Measurements from ENCODE around the gene RTL1.

Gene RTL1

DNA sequence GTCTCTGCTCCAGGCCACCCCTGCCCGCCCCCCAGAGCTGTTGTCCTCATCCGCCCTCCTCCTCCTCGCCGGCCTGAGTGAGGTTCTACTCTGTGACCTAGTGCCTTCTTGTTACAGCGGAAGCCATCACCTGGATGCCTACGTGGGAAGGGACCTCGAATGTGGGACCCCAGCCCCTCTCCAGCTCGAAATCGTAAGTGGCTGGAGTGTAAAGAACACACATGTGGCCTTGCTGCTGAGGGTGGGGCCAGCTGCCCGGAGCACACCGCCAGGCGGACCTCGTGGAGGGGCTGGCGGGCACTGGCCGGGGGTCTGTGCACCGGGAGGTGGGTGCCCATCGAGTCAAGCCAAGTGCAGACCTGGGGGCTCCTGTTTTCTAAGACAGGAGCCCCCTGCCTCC, 58.2 kb downstream of the RTL1 start:
- in situ Hi-C loops (cut with HindIII; ENCODE audit: low sequenced_read_pairs), result no loop called here

DNA sequence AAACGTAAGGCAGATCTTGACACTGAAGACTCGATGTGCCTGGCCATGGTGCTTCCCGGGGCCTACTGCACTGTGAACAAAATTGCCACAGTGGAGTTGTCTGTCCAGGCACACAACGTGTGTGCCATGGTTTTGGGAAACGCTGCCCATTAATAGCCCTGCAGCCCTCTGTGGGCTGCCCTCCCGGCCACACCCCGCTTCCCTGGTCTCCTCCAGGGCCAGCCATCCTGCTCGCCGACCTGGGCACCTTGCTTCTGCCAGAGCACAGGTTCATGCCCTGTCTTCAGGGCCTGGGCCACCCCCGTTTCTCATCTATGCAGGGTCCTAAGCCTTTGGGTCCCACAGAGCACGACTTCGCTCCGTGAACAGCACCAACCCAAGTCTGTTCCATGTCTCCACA, 58.7 kb downstream of the RTL1 start:
- no peak overlapping the region for H3K4me3 ChIP-seq (ENCODE audit: low read depth, low read length)
- TF ChIP-seq, protein P1, sequence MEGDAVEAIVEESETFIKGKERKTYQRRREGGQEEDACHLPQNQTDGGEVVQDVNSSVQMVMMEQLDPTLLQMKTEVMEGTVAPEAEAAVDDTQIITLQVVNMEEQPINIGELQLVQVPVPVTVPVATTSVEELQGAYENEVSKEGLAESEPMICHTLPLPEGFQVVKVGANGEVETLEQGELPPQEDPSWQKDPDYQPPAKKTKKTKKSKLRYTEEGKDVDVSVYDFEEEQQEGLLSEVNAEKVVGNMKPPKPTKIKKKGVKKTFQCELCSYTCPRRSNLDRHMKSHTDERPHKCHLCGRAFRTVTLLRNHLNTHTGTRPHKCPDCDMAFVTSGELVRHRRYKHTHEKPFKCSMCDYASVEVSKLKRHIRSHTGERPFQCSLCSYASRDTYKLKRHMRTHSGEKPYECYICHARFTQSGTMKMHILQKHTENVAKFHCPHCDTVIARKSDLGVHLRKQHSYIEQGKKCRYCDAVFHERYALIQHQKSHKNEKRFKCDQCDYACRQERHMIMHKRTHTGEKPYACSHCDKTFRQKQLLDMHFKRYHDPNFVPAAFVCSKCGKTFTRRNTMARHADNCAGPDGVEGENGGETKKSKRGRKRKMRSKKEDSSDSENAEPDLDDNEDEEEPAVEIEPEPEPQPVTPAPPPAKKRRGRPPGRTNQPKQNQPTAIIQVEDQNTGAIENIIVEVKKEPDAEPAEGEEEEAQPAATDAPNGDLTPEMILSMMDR (IDR thresholded peaks at IDR 0.05; ENCODE audit: low read depth, low read length, missing control alignments), result no peak
- DNase-seq (ENCODE audit: low read depth), result no peak
- in situ Hi-C loops (cut with HindIII; ENCODE audit: low sequenced_read_pairs), result no loop called here

More for the DNA sequence above, 58.2 kb downstream of the RTL1 start:
- TF ChIP-seq, protein P1 (IDR thresholded peaks at IDR 0.05; ENCODE audit: low read depth, low read length, missing control alignments), result no peak
- H3K4me3 ChIP-seq (ENCODE audit: low read depth, low read length), result no peak overlapping the region
- DNase-seq (ENCODE audit: low read depth), result no peak

DNA sequence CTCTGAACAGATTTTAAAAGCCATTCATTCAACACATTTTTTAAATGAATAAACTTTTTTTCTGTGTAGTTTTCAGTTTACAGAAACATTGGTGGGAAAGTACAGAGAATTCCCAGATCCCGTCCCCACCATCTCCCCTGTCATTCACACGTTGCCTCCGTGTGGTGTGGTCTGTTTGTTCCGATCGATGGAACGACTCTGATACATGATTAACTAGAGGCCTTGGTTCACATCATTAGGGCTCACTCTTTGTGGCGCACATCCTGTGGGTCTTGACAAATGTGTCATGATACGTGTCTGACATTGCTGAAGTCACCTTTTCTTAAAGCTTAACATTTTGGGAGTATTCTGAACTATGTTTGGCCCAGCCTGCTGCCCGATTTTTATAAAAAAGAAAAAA, 59.1 kb downstream of the RTL1 start:
- TF ChIP-seq, protein P1 (IDR thresholded peaks at IDR 0.05; ENCODE audit: low read depth, low read length, missing control alignments), result no peak
- no peak overlapping the region for H3K4me3 ChIP-seq (ENCODE audit: low read depth, low read length)
- in situ Hi-C loops (cut with HindIII; ENCODE audit: low sequenced_read_pairs), result no loop called here
- no peak for DNase-seq (ENCODE audit: low read depth)

DNA sequence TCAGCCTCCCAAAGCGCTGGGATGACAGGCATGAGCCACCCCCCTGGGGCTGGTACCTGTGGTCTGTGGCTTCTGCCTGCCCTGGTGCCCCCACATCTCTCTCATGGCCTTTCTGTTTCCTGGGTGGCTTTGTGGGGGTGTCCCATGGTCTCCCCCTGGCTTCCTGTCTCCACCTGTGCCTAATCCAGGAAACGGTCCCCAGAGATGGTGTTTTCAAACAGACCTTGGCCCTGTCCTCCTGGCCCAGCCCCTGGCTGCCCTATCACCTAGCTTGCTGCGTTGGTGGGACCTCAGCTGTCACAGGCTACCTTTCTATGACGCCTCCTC, 59.5 kb downstream of the RTL1 start:
- in situ Hi-C loops (cut with HindIII; ENCODE audit: low sequenced_read_pairs), result no loop called here
- TF ChIP-seq, protein P1 (IDR thresholded peaks at IDR 0.05; ENCODE audit: low read depth, low read length, missing control alignments), result no peak
- DNase-seq (ENCODE audit: low read depth), result no peak
- no peak overlapping the region for H3K4me3 ChIP-seq (ENCODE audit: low read depth, low read length)

DNA sequence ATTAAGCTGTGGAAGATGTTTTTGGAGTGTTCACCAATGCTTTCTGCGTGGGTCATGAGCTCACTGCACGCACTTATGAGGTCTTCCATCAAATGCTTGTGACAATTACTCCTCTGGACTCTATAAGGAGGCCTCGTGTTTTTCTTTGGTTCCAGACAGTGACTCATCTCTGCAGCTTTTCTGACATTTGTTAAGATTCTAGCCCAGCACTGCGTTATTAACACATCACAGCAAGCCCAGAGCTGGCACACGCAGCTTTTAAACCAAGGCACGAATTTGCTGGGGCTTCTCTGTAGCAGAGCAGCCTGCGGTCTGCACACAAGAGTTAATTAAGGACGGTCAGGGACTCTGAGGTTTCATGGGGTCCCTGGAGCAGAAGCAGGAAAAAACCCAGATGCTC, 60.7 kb downstream of the RTL1 start:
- TF ChIP-seq, protein P1 (IDR thresholded peaks at IDR 0.05; ENCODE audit: low read depth, low read length, missing control alignments), result no peak
- DNase-seq (ENCODE audit: low read depth), result peak; percentile 87
- H3K4me3 ChIP-seq (ENCODE audit: low read depth, low read length), result no peak overlapping the region
- in situ Hi-C loops (cut with HindIII; ENCODE audit: low sequenced_read_pairs), result no loop called here

DNA sequence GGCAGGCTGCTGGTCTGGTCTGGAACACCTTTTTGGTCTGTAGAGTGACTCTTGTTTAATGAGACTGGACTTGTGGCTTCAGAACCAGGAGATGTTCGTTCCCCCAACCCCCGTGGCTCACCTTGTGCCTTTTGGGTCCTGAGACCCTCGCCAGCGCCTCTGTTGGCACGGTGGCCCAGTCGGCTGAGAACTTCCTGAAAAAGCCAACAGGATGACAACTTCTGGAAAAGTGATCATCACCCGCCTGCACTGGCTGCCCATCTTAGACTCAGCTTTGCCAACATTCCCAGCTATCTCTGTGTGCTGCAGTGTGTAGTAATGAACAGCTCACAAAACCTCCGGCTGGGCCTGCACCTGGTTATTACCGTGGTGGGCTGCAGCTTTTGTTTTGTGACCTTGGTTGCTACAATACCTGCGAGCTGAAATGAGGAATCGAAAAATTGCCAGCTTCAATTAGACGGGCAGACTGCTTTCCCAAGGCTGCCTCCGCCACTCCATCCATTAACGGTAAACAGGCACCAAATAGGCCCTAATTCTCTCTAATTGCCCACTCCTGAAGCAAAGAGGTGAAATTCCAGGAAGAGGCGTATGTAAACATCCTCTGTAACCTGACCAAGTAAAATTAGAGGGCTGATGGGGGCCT, 61.6 kb downstream of the RTL1 start:
- no peak for DNase-seq (ENCODE audit: low read depth)
- in situ Hi-C loops (cut with HindIII; ENCODE audit: low sequenced_read_pairs), result no loop called here
- no peak overlapping the region for H3K4me3 ChIP-seq (ENCODE audit: low read depth, low read length)
- TF ChIP-seq, protein P1 (IDR thresholded peaks at IDR 0.05; ENCODE audit: low read depth, low read length, missing control alignments), result no peak

All from astrocyte of the cerebellum (primary cell).